DOHH2 (cell line): ENCODE data around the gene SLC9A8.

Experiments
- H3F3A ChIP-seq: fragments of 200-600 bp; sonication (generic), shearing (Covaris generic); 2 replicates; pipeline ENCODE4 v1.6.0; 2016; ENCODE audit warnings: antibody characterized with exemption, mild to moderate bottlenecking; ENCODE audit not compliant: control insufficient read depth, insufficient read depth
- H3K27ac ChIP-seq: fragments of 200-600 bp; sonication (generic); 2 replicates; pipeline ENCODE4 v1.5.1; 2014; ENCODE audit warnings: low read depth, mild to moderate bottlenecking, low read length, moderate library complexity
- H3K27me3 ChIP-seq: fragments of 200-600 bp; sonication (generic); 2 replicates; pipeline ENCODE4 v1.6.1; 2014; ENCODE audit warnings: mild to moderate bottlenecking, low read length, mixed read lengths; ENCODE audit not compliant: control insufficient read depth
- H3K36me3 ChIP-seq: fragments of 200-600 bp; sonication (generic); 2 replicates; pipeline ENCODE4 v1.6.1; 2014; ENCODE audit warnings: mild to moderate bottlenecking, low read length, moderate library complexity, mixed read lengths; ENCODE audit not compliant: control insufficient read depth
- H3K4me1 ChIP-seq: fragments of 200-600 bp; sonication (generic); 2 replicates; pipeline ENCODE4 v1.6.1; 2014; ENCODE audit warnings: mild to moderate bottlenecking, low read length, mixed read lengths; ENCODE audit not compliant: control insufficient read depth
- H3K4me2 ChIP-seq: fragments of 200-600 bp; sonication (generic); 2 replicates; pipeline ENCODE4 v1.6.0; 2014; ENCODE audit warnings: mild to moderate bottlenecking, low read length, moderate library complexity
- H3K4me3 ChIP-seq: fragments of 200-600 bp; sonication (generic); 2 replicates; pipeline ENCODE4 v1.5.1; 2014; ENCODE audit warnings: mild to moderate bottlenecking, low read length, mixed read lengths
- H3K79me2 ChIP-seq: fragments of 200-600 bp; sonication (generic); 2 replicates; pipeline ENCODE4 v1.6.1; 2014; ENCODE audit warnings: mild to moderate bottlenecking, low read length, mixed read lengths; ENCODE audit not compliant: control insufficient read depth
- H3K9me2 ChIP-seq: fragments of 200-600 bp; sonication (generic); replicated peaks from 2 replicates; pipeline ENCODE4 v1.6.1; 2014; ENCODE audit warnings: mild to moderate bottlenecking, low read length, mixed read lengths; ENCODE audit not compliant: control insufficient read depth
- H3K9me3 ChIP-seq: fragments of 200-600 bp; sonication (generic); 2 replicates; pipeline ENCODE4 v1.6.1; 2014; ENCODE audit warnings: antibody characterized with exemption, low read length, mixed read lengths; ENCODE audit not compliant: control insufficient read depth, insufficient read depth
- H4K20me1 ChIP-seq: fragments of 200-600 bp; sonication (generic); 2 replicates; pipeline ENCODE4 v1.6.0; 2014; ENCODE audit warnings: low read depth, mild to moderate bottlenecking, antibody characterized with exemption, low read length, moderate library complexity; ENCODE audit not compliant: control insufficient read depth, insufficient read depth
- CTCF ChIP-seq: fragments of 200-600 bp; sonication (generic); IDR thresholded peaks from one replicate; pipeline ENCODE4 v1.5.1; 2014; ENCODE audit warnings: antibody characterized with exemption, mild to moderate bottlenecking, low read depth, low read length; ENCODE audit not compliant: poor library complexity, severe bottlenecking
- EZH2phosphoT487 ChIP-seq: fragments of 200-600 bp; sonication (generic); IDR thresholded peaks from 2 replicates; pipeline ENCODE4 v1.6.1; 2017; ENCODE audit warnings: borderline replicate concordance, mild to moderate bottlenecking, antibody characterized with exemption, low read length, moderate library complexity, mixed read lengths

Gene SLC9A8

GRCh38 chr20:49919009-49919408, 106.4 kb downstream of the SLC9A8 start:
- Histone ChIP-seq H4K20me1 (peaks cover 8% of the 10 kb centered on the region; the same call in 1 of the 2 replicates), H3K4me3 (no peak overlapping the region), H3K9me3 (no peaks in the 10 kb centered on the region), H3K4me2 (no peak overlapping the region), H3K9me2 (no peaks in the 10 kb centered on the region), H3K4me1 (peaks cover 12% of the 10 kb centered on the region), H3K27me3 (no peaks in the 10 kb centered on the region), H3K27ac (no peak overlapping the region), H3K79me2 (peaks cover 24% of the 10 kb centered on the region), H3K36me3 (no peaks in the 10 kb centered on the region), H3F3A (peaks cover 3% of the 10 kb centered on the region; the same call in 1 of the 2 replicates)
- no peak for TF ChIP-seq EZH2phosphoT487
- TF ChIP-seq CTCF: no peak

GRCh38 chr20:49919461-49919860, 106.8 kb downstream of the SLC9A8 start:
- H3K9me3 ChIP-seq: no peaks in the 10 kb centered on the region
- no peaks in the 10 kb centered on the region for H3K27me3 ChIP-seq
- H3K27ac ChIP-seq: no peak overlapping the region
- H3K4me1 ChIP-seq: peaks cover 8% of the 10 kb centered on the region
- H3K4me2 ChIP-seq: no peak overlapping the region
- no peak overlapping the region for H3K4me3 ChIP-seq
- H4K20me1 ChIP-seq: peaks cover 4% of the 10 kb centered on the region; the same call in 1 of the 2 replicates
- peaks cover 3% of the 10 kb centered on the region; the same call in 1 of the 2 replicates for H3F3A ChIP-seq
- H3K79me2 ChIP-seq: peaks cover 20% of the 10 kb centered on the region
- TF ChIP-seq CTCF: no peak
- TF ChIP-seq EZH2phosphoT487: no peak
- no peaks in the 10 kb centered on the region for H3K9me2 ChIP-seq
- no peaks in the 10 kb centered on the region for H3K36me3 ChIP-seq

GRCh38 chr20:49924247-49924646, 111.6 kb downstream of the SLC9A8 start:
- Histone ChIP-seq H3K9me2 (no peaks in the 10 kb centered on the region), H3K79me2 (no peaks in the 10 kb centered on the region), H3K27me3 (no peaks in the 10 kb centered on the region), H4K20me1 (no peaks in the 10 kb centered on the region), H3F3A (no peaks in the 10 kb centered on the region), H3K27ac (no peak overlapping the region), H3K4me1 (peaks cover 6% of the 10 kb centered on the region), H3K4me2 (no peak overlapping the region), H3K9me3 (no peaks in the 10 kb centered on the region), H3K4me3 (no peak overlapping the region), H3K36me3 (no peaks in the 10 kb centered on the region)
- TF ChIP-seq CTCF: no peak
- no peak for TF ChIP-seq EZH2phosphoT487
